ENCODE data around the gene ANKRD13C. TPM values are rescaled to one million over a fixed set of nuclear protein-coding genes. Genes with fewer than 3 reads are reported as not detected.

ANKRD13C gene
- total and polyA plus RNA-seq, 4 donors, result 3.3 to 14.1 (median 8.3) TPM

DNA sequence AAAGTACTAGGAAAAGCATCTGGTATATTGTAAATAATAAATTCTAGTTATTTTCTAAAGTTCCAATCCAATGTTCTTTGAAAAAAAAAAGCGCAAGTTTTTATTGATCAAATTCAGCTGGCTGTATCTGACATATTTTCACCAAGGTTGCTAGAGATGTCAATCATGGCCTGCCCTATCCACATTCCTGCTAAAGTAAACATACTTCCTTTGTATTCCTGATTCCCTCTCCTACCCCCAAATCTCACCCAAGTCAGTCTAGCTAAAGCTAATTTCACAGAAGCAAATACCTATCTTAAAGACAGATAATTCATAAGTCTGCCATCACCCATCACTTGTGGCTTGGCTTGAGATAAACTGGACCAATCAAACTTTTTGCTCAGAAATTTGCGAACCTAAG is 21.3 kb downstream of the ANKRD13C start (continued):
- no peak for TF ChIP-seq ZBTB33 (IDR thresholded peaks at IDR 0.05)

- peaks cover 0 to 2% (median 0%) of the 10 kb centered on the region in 4 donors for H3K4me1 ChIP-seq (ENCODE audit: control insufficient read depth in 4 of 4, insufficient read depth in 4 of 4, low read length in 3 of 4)
- H3K27ac ChIP-seq (ENCODE audit: low read depth in 1 of 2, low read length in 2 of 2), result no peak overlapping the region
- TF ChIP-seq YY1 (IDR thresholded peaks at IDR 0.05) (no peak), RXRA (IDR thresholded peaks at IDR 0.05) (no peak), ZBTB33 (IDR thresholded peaks at IDR 0.05) (no peak), MAX (IDR thresholded peaks at IDR 0.05) (no peak), GABPA (IDR thresholded peaks at IDR 0.05 in 1 of 2, conservative IDR thresholded peaks at IDR 0.05 in 1 of 2) (no peak), ATF3 (IDR thresholded peaks at IDR 0.05) (no peak), NR2F2 (IDR thresholded peaks at IDR 0.05) (no peak), EGR1 (IDR thresholded peaks at IDR 0.05; ENCODE audit: low read depth in 2 of 2) (no peak)
- no peaks in the 10 kb centered on the region for H3K27me3 ChIP-seq (ENCODE audit: control insufficient read depth in 4 of 4, insufficient read depth in 4 of 4, low read length in 3 of 4)
- H3K36me3 ChIP-seq (ENCODE audit: control insufficient read depth in 4 of 4, insufficient read depth in 3 of 4, low read depth in 1 of 4, low read length in 3 of 4), result peaks cover 0 to 4% (median 2%) of the 10 kb centered on the region in 4 donors
- H3K4me3 ChIP-seq (ENCODE audit: low read depth in 1 of 3, low read length in 3 of 3), result no peak overlapping the region
- no peaks in the 10 kb centered on the region for H3K9me3 ChIP-seq (ENCODE audit: control insufficient read depth in 4 of 4, low read length in 3 of 4)
- H3K9ac ChIP-seq (ENCODE audit: low read depth in 1 of 2, low read length in 2 of 2), result no peak overlapping the region
- no peak for DNase-seq (ENCODE audit: low spot score)
Measured at GRCh38 chr1:70331962-70332361, 22.6 kb downstream of the ANKRD13C start.

DNA sequence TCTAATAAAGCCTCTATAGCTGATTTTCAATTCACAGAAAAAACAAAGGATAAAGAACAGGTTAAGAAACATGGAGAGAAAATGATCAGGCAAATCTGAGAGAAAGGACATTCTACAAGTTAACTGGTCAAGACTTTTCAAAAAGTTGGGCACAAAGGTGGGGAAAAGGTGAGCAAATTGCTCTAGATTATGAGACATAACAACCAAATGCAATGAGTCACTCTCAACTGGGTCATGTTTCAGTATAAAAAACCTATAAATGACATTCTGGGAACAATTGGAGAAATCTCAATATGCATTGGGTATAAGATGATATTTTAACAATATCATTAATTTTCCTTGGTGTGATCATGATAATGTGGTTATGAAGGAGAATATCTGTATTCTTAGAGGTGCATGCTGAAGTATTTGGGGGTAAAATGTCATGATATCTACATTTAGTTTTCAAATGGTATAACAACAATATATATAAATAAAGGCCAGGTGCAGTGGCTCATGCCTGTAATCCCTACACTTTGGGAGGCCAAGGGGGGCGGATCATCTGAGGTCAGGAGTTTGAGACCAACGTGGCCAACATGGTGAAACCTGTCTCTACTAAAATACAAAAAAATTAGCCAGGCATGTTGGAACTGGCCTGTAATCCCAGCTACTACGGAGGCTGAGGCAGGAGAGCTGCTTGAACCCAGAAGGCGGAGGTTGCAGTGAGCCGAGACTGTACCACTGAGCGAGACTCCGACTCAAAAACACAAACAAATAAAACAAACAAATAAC is 27.0 kb downstream of the ANKRD13C start:
- DNase-seq (ENCODE audit: low spot score), result no peak
- H3K9ac ChIP-seq (ENCODE audit: low read depth in 1 of 2, low read length in 2 of 2), result no peak overlapping the region
- WGBS, result 96% methylated on average over 7 of the region's 7 CpGs
- no peak overlapping the region for H3K4me3 ChIP-seq (ENCODE audit: low read depth in 1 of 3, low read length in 3 of 3)
- H3K9me3 ChIP-seq (ENCODE audit: control insufficient read depth in 4 of 4, low read length in 3 of 4), result no peaks in the 10 kb centered on the region
- peaks cover 0 to 3% (median 0%) of the 10 kb centered on the region in 4 donors for H3K36me3 ChIP-seq (ENCODE audit: control insufficient read depth in 4 of 4, insufficient read depth in 3 of 4, low read depth in 1 of 4, low read length in 3 of 4)
- H3K27me3 ChIP-seq (ENCODE audit: control insufficient read depth in 4 of 4, insufficient read depth in 4 of 4, low read length in 3 of 4), result no peaks in the 10 kb centered on the region
- H3K4me1 ChIP-seq (ENCODE audit: control insufficient read depth in 4 of 4, insufficient read depth in 4 of 4, low read length in 3 of 4), result peaks cover 0 to 2% (median 0%) of the 10 kb centered on the region in 4 donors
- no peak overlapping the region for H3K27ac ChIP-seq (ENCODE audit: low read depth in 1 of 2, low read length in 2 of 2)
- TF ChIP-seq HNF4A (conservative IDR thresholded peaks at IDR 0.05) (no peak), EGR1 (IDR thresholded peaks at IDR 0.05; ENCODE audit: low read depth in 2 of 2) (no peak), FOXA1 (IDR thresholded peaks at IDR 0.05) (no peak), MAX (IDR thresholded peaks at IDR 0.05) (no peak), HNF4G (IDR thresholded peaks at IDR 0.05) (no peak), ATF3 (IDR thresholded peaks at IDR 0.05) (no peak), ZBTB33 (IDR thresholded peaks at IDR 0.05) (no peak), RXRA (IDR thresholded peaks at IDR 0.05) (no peak), TAF1 (conservative IDR thresholded peaks at IDR 0.05) (no peak), YY1 (IDR thresholded peaks at IDR 0.05) (no peak), GABPA (IDR thresholded peaks at IDR 0.05 in 1 of 2, conservative IDR thresholded peaks at IDR 0.05 in 1 of 2) (no peak)
- TF ChIP-seq, protein P1, sequence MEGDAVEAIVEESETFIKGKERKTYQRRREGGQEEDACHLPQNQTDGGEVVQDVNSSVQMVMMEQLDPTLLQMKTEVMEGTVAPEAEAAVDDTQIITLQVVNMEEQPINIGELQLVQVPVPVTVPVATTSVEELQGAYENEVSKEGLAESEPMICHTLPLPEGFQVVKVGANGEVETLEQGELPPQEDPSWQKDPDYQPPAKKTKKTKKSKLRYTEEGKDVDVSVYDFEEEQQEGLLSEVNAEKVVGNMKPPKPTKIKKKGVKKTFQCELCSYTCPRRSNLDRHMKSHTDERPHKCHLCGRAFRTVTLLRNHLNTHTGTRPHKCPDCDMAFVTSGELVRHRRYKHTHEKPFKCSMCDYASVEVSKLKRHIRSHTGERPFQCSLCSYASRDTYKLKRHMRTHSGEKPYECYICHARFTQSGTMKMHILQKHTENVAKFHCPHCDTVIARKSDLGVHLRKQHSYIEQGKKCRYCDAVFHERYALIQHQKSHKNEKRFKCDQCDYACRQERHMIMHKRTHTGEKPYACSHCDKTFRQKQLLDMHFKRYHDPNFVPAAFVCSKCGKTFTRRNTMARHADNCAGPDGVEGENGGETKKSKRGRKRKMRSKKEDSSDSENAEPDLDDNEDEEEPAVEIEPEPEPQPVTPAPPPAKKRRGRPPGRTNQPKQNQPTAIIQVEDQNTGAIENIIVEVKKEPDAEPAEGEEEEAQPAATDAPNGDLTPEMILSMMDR (IDR thresholded peaks at IDR 0.05; ENCODE audit: low read depth, low read length, missing input control), result no peak
- TF ChIP-seq, protein P2, sequence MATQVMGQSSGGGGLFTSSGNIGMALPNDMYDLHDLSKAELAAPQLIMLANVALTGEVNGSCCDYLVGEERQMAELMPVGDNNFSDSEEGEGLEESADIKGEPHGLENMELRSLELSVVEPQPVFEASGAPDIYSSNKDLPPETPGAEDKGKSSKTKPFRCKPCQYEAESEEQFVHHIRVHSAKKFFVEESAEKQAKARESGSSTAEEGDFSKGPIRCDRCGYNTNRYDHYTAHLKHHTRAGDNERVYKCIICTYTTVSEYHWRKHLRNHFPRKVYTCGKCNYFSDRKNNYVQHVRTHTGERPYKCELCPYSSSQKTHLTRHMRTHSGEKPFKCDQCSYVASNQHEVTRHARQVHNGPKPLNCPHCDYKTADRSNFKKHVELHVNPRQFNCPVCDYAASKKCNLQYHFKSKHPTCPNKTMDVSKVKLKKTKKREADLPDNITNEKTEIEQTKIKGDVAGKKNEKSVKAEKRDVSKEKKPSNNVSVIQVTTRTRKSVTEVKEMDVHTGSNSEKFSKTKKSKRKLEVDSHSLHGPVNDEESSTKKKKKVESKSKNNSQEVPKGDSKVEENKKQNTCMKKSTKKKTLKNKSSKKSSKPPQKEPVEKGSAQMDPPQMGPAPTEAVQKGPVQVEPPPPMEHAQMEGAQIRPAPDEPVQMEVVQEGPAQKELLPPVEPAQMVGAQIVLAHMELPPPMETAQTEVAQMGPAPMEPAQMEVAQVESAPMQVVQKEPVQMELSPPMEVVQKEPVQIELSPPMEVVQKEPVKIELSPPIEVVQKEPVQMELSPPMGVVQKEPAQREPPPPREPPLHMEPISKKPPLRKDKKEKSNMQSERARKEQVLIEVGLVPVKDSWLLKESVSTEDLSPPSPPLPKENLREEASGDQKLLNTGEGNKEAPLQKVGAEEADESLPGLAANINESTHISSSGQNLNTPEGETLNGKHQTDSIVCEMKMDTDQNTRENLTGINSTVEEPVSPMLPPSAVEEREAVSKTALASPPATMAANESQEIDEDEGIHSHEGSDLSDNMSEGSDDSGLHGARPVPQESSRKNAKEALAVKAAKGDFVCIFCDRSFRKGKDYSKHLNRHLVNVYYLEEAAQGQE (IDR thresholded peaks at IDR 0.05), result no peak

Data from liver (tissue), 9 donors.